H1 (cell line): ENCODE data around the gene SLC66A3. TPM values are rescaled to one million over a fixed set of nuclear protein-coding genes. Genes with fewer than 3 reads are reported as not detected.

Source experiments
- CTCF ChIA-PET: fragments of 300-600 bp; sonication (Branson Sonifier 250); formaldehyde crosslinking; loops from one replicate; lab custom pipeline; 2021; ENCODE audit not compliant: partially characterized antibody; lab: Charles Lee
- POLR2A ChIA-PET: fragments of 300-600 bp; sonication (Branson Sonifier 250); formaldehyde crosslinking; loops from one replicate; lab custom pipeline; 2021; ENCODE audit warnings: inconsistent platforms; ENCODE audit not compliant: partially characterized antibody; lab: Charles Lee
- DNase-seq, 2 experiments: peaks; one replicate each; pipeline versions ENCODE4 v3.0.0 to v3.0.0-alpha.2; 2010 to 2022; ENCODE audit warnings: low spot score in 2 of 2, low read depth in 1 of 2, mixed read lengths in 1 of 2
- FAIRE-seq: peaks from 2 replicates; lab custom pipeline; 2011; peaks lifted over from hg19 to GRCh38; lab: Jason Lieb, UNC
- H2AFZ ChIP-seq: 2 replicates; pipeline ENCODE4 v1.8.1; 2012; ENCODE audit warnings: low read length, inconsistent platforms
- H2AK5ac ChIP-seq: 2 replicates; pipeline ENCODE4 v1.6.1; 2013; ENCODE audit warnings: low read depth, low read length
- H2BK120ac ChIP-seq: replicated peaks from 2 replicates; pipeline ENCODE3; 2013; ENCODE audit warnings: low read depth, low read length, inconsistent platforms
- H2BK12ac ChIP-seq: 2 replicates; pipeline ENCODE4 v1.6.1; 2013; ENCODE audit warnings: low read depth, low read length
- H2BK15ac ChIP-seq: 2 replicates; pipeline ENCODE4 v1.6.1; 2013; ENCODE audit warnings: low read length
- H2BK20ac ChIP-seq: 2 replicates; pipeline ENCODE4 v1.6.1; 2013; ENCODE audit warnings: low read length
- H2BK5ac ChIP-seq: 2 replicates; pipeline ENCODE4 v1.6.1; 2013; ENCODE audit warnings: low read depth, low read length
- H3K14ac ChIP-seq: 2 replicates; pipeline ENCODE4 v1.6.1; 2013; ENCODE audit warnings: inconsistent platforms; ENCODE audit not compliant: insufficient read length
- H3K18ac ChIP-seq: 2 replicates; pipeline ENCODE4 v1.6.1; 2013; ENCODE audit warnings: low read length; ENCODE audit errors: extremely low read depth
- H3K23ac ChIP-seq: 2 replicates; pipeline ENCODE4 v1.6.1; 2013; ENCODE audit warnings: inconsistent platforms; ENCODE audit not compliant: insufficient read length
- H3K23me2 ChIP-seq: 2 replicates; pipeline ENCODE4 v1.6.1; 2013; ENCODE audit warnings: low read depth, low read length
- H3K27ac ChIP-seq: 2 replicates; pipeline ENCODE4 v1.6.1; 2011; ENCODE audit warnings: low read depth, low read length, inconsistent platforms
- H3K27me3 ChIP-seq, 4 experiments: replicated peaks in 1 of 4; 1 replicate in 1 of 4; 2 replicates in 3 of 4; pipeline versions ENCODE4 v1.6.1 to v1.8.1; 2011 to 2013; ENCODE audit warnings: low read length in 3 of 4, mild to moderate bottlenecking in 3 of 4, inconsistent platforms in 2 of 4, mixed read lengths in 2 of 4, moderate library complexity in 1 of 4; ENCODE audit not compliant: control insufficient read depth in 3 of 4, insufficient read depth in 3 of 4; ENCODE audit errors: extremely low read depth in 1 of 4
- H3K36me3 ChIP-seq, 4 experiments: 2 replicates each; pipeline versions ENCODE4 v1.6.1 to v1.8.1; 2011 to 2013; ENCODE audit warnings: mild to moderate bottlenecking in 4 of 4, low read length in 3 of 4, moderate library complexity in 2 of 4, control low read depth in 1 of 4, inconsistent platforms in 1 of 4; ENCODE audit not compliant: insufficient read depth in 4 of 4, control insufficient read depth in 2 of 4
- H3K4ac ChIP-seq: replicated peaks from 2 replicates; pipeline ENCODE3; 2013; ENCODE audit warnings: low read length, low read depth, mixed read lengths, inconsistent platforms; ENCODE audit not compliant: insufficient read length
- H3K4me1 ChIP-seq, 4 experiments: replicated peaks in 1 of 4; 1 replicate in 1 of 4; 2 replicates in 3 of 4; pipeline versions ENCODE4 v1.6.1 to v1.8.1; 2011 to 2013; ENCODE audit warnings: low read length in 3 of 4, inconsistent platforms in 2 of 4, mixed read lengths in 1 of 4; ENCODE audit not compliant: insufficient read depth in 4 of 4, control insufficient read depth in 3 of 4
- H3K4me2 ChIP-seq, 2 experiments: 2 replicates each; pipeline versions ENCODE4 v1.6.1 to v1.8.1; 2011 to 2013; ENCODE audit warnings: low read depth in 2 of 2, low read length in 2 of 2, control low read depth in 1 of 2, inconsistent platforms in 1 of 2, mild to moderate bottlenecking in 1 of 2; ENCODE audit not compliant: insufficient read depth in 1 of 2
- H3K4me3 ChIP-seq, 4 experiments: fragments of 200-600, 300-600 bp in 1 of 4; sonication (generic), shearing (Covaris generic), sonication (Bioruptor Twin) in 1 of 4; 2 replicates each; pipeline versions ENCODE4 v1.5.1 to v1.8.1; 2011 to 2016; ENCODE audit warnings: low read length in 4 of 4, low read depth in 3 of 4, control low read depth in 2 of 4, inconsistent platforms in 2 of 4, mild to moderate bottlenecking in 2 of 4, mixed read lengths in 1 of 4, moderate library complexity in 1 of 4; ENCODE audit not compliant: insufficient read depth in 2 of 4; ENCODE audit errors: extremely low read depth in 1 of 4
- H3K56ac ChIP-seq: replicated peaks from 2 replicates; pipeline ENCODE3; 2013; ENCODE audit warnings: low read depth, mild to moderate bottlenecking, mixed read lengths, low read length, inconsistent platforms; ENCODE audit not compliant: insufficient read length
- H3K79me1 ChIP-seq: 2 replicates; pipeline ENCODE4 v1.6.1; 2013; ENCODE audit warnings: low read depth, low read length, control low read depth
- H3K79me2 ChIP-seq, 2 experiments: 2 replicates each; pipeline versions ENCODE4 v1.6.1 to v1.8.1; 2012 to 2013; ENCODE audit warnings: low read length in 2 of 2, mild to moderate bottlenecking in 2 of 2, inconsistent platforms in 1 of 2; ENCODE audit not compliant: insufficient read depth in 2 of 2, control insufficient read depth in 1 of 2
- H3K9ac ChIP-seq, 4 experiments: replicated peaks in 1 of 4; 1 replicate in 1 of 4; 2 replicates in 3 of 4; pipeline versions ENCODE4 v1.6.1 to v1.8.1; 2011 to 2013; ENCODE audit warnings: low read depth in 3 of 4, low read length in 3 of 4, control low read depth in 2 of 4, mild to moderate bottlenecking in 2 of 4, moderate library complexity in 2 of 4, inconsistent platforms in 1 of 4; ENCODE audit errors: extremely low read depth in 1 of 4
- H3K9me3 ChIP-seq, 2 experiments: 2 replicates each; pipeline versions ENCODE4 v1.6.1 to v1.8.1; 2012 to 2013; ENCODE audit warnings: mild to moderate bottlenecking in 2 of 2, moderate library complexity in 2 of 2, control low read depth in 1 of 2, inconsistent platforms in 1 of 2, low read depth in 1 of 2, low read length in 1 of 2, mixed read lengths in 1 of 2; ENCODE audit not compliant: insufficient read depth in 2 of 2
- H4K20me1 ChIP-seq, 2 experiments: replicated peaks in 1 of 2; 2 replicates each; pipeline versions ENCODE3 to v1.8.1; 2011 to 2013; ENCODE audit warnings: inconsistent platforms in 2 of 2, low read length in 2 of 2, mild to moderate bottlenecking in 1 of 2; ENCODE audit not compliant: insufficient read depth in 2 of 2, control insufficient read depth in 1 of 2
- H4K5ac ChIP-seq: 2 replicates; pipeline ENCODE4 v1.6.1; 2013; ENCODE audit warnings: low read length, low read depth, mixed read lengths, inconsistent platforms; ENCODE audit not compliant: insufficient read length
- H4K8ac ChIP-seq: 2 replicates; pipeline ENCODE4 v1.8.0; 2013; ENCODE audit warnings: mild to moderate bottlenecking, moderate library complexity, low read length, inconsistent platforms; ENCODE audit not compliant: insufficient read depth; ENCODE audit errors: extremely low read depth
- H4K91ac ChIP-seq: replicated peaks from 2 replicates; pipeline ENCODE3; 2013; ENCODE audit warnings: low read length, mixed read lengths, inconsistent platforms; ENCODE audit not compliant: insufficient read length
- ATF2 ChIP-seq: IDR thresholded peaks from 2 replicates; pipeline ENCODE4 v1.6.1; 2012; ENCODE audit warnings: low read length, inconsistent platforms
- KDM4A ChIP-seq: IDR thresholded peaks from one replicate; pipeline ENCODE4 v1.7.1; 2012; ENCODE audit warnings: low read depth, mild to moderate bottlenecking, moderate library complexity, low read length, inconsistent platforms; ENCODE audit not compliant: severe bottlenecking
- TBP ChIP-seq: IDR thresholded peaks from 2 replicates; pipeline ENCODE4 v1.6.1; 2011; ENCODE audit warnings: low read depth, low read length, improper control_type of control experiment
- WGBS, 2 experiments: shearing (Covaris generic) in 1 of 2; methylation state at CpG; one replicate each; pipeline versions ENCODE4 v1.1.6 to v1.1.7; 2013 to 2015; ENCODE audit warnings: low lambda C conversion rate in 2 of 2, mixed read lengths in 2 of 2, inconsistent platforms in 1 of 2, low coverage in 1 of 2, missing lambda C conversion rate in 1 of 2; ENCODE audit not compliant: insufficient replicate concordance in 2 of 2, insufficient coverage in 1 of 2, insufficient read length in 1 of 2; ENCODE audit errors: extremely low coverage in 1 of 2, missing lambda C conversion rate in 1 of 2; 5-methylcytosine and 5-hydroxymethylcytosine counted together
- polyA plus RNA-seq, 7 experiments: library from polyadenylated mRNA; depleted of rRNA in 3 of 7; stranded (reverse) in 5 of 7; unstranded in 2 of 7; fragments of >200 nt in 5 of 7; fragments of 200-250 nt in 2 of 7; gene quantifications; 1 replicate in 5 of 7; 2 replicates in 1 of 7; 4 replicates in 1 of 7; pipeline versions ENCODE4 v1.2.1 to v1.2.3, GENCODE V29; 2011 to 2013; ENCODE audit warnings: missing spikeins in 2 of 7, mixed read lengths in 2 of 7
- total RNA-seq: library from RNA; stranded (reverse); fragmentation: NEBNext Ultra II Directional; extraction: Animal tissue kit (Norgen Biotek cat#: 25700); gene quantifications from 2 replicates; pipeline ENCODE4 v1.2.1, GENCODE V29; 2021

Gene SLC66A3
- total and polyA plus RNA-seq, 2 of the 8 experiments (the other 6 are each of a cell fraction or from before 2014, with no cell fraction given), result 8.7 to 27.8 TPM

GRCh38 chr2:11157296-11157695, 2.0 kb downstream of the SLC66A3 start:
- Histone ChIP-seq H2AK5ac (no peak overlapping the region), H3K14ac (no peak overlapping the region), H3K23me2 (peaks cover 2% of the 10 kb centered on the region; the same call in 1 of the 2 replicates), H3K9ac (no peak overlapping the region), H2BK5ac (no peak overlapping the region), H3K4me1 (peaks cover 0 to 5% (median 4%) of the 10 kb centered on the region in 4 experiments; a peak in 5 of 7 replicates), H2AFZ (no peak overlapping the region), H3K79me1 (no peaks in the 10 kb centered on the region), H3K27ac (no peak overlapping the region), H2BK12ac (no peak overlapping the region), H3K23ac (no peak overlapping the region), H4K8ac (no peak overlapping the region), H3K27me3 (peaks cover 0 to 13% (median 10%) of the 10 kb centered on the region in 4 experiments; a peak in 5 of 7 replicates), H3K4me2 (no peak overlapping the region), H3K18ac (no peak overlapping the region), H4K91ac (no peak overlapping the region), H4K5ac (no peak overlapping the region), H3K36me3 (no peaks in the 10 kb centered on the region), H3K79me2 (no peaks in the 10 kb centered on the region), H4K20me1 (no peaks in the 10 kb centered on the region), H3K4ac (no peak overlapping the region), H3K9me3 (no peaks in the 10 kb centered on the region), H2BK20ac (no peak overlapping the region), H2BK15ac (no peak overlapping the region), H3K56ac (no peak overlapping the region), H2BK120ac (no peak overlapping the region), H3K4me3 (no peak overlapping the region)
- POLR2A ChIA-PET, result interaction anchor here (4.1 kb wide), 1 partner anchor 25 kb away, joined by 20 read pairs; a partner anchor contains a TSS
- CTCF ChIA-PET, result interaction anchor here (1.9 to 11.4 kb wide), 2 partner anchors 25 to 255 kb away, joined by 6 to 111 read pairs; a partner anchor contains a TSS
- 84% methylated on average over 6 of the region's 6 CpGs; no CpG with 5 or more reads in 1 of the 2 experiments for whole genome bisulfite sequencing, 2 experiments
- no peak for FAIRE-seq
- TF ChIP-seq KDM4A (no peak), TBP (no peak), ATF2 (no peak)
- no peak for DNase-seq
